Inflammatory macrophage treated with lipopolysaccharide for 1 hour (primary cell): Measurements from ENCODE around the gene CALML3.

Experiments used
- DNase-seq, 2 donors: peaks; one replicate each; pipeline ENCODE4 v3.0.0-alpha.2; 2020 to 2022

CALML3 gene

DNA sequence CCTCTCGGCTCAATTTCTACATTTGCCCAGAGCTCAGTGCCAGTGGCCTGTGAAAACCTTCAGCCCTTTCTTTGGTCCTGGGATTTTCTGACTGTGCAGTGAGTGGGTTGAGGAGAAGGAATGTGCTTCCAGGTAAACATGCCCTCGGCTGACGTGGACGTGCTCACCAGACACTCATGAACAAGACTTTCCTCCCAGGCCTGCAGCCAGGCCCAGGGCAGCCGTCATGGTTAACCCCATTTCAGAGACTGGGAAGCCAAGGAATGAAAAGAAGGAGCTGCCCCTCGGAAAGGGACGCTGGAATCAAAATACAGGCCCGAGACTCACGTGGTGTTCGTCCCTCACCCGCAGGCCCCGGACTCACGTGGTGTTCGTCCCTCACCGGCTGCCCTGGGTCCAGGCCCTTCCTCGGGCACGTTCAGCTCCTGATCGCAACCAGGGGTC, 16.6 kb upstream of the CALML3 start:
- DNase-seq, result no peak

DNA sequence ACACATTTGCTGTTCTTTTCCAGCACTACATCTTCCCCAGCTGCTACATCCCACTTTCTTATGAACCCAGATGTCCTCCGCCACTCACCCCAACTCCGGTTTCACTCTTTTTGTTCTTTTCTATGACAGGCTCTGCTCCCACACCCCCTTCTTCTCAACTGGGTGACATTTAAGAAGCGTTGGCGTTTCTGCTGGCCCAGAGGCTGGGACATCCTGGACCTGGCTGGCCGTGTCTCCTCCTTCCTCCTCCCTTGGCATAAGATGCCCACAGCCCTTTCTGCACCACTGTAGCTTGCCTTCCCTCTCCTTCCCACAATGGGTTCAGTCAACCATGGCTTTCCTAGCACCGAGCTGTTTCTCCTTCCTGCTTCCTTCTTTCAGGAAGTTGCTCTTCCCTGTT, 16.0 kb upstream of the CALML3 start:
- no peak for DNase-seq

DNA sequence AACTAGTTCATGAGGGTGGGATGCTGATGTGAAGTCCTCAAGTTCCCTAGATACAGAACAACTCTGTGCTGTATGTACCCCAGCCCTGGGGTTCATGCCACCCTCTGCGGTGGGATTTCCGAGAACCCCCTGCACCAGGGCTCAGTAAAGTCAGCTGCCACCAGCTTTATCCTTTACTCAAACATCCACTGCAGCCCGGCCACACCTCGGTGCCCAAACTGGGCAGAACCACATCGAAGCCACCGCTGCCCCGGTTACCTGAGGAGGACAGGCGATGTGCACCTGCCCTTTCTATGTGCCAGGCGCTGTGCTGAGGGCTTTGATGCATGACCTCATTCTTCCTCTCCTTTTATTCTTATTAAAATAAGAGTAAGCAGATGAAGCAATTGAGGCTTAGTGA, 15.5 kb upstream of the CALML3 start:
- DNase-seq, result no peak

- no peak for DNase-seq
Measured at GRCh38 chr10:5509691-5510090, 15.1 kb upstream of the CALML3 start.

- DNase-seq, result no peak
Measured at GRCh38 chr10:5510281-5511072, 14.3 kb upstream of the CALML3 start.

DNA sequence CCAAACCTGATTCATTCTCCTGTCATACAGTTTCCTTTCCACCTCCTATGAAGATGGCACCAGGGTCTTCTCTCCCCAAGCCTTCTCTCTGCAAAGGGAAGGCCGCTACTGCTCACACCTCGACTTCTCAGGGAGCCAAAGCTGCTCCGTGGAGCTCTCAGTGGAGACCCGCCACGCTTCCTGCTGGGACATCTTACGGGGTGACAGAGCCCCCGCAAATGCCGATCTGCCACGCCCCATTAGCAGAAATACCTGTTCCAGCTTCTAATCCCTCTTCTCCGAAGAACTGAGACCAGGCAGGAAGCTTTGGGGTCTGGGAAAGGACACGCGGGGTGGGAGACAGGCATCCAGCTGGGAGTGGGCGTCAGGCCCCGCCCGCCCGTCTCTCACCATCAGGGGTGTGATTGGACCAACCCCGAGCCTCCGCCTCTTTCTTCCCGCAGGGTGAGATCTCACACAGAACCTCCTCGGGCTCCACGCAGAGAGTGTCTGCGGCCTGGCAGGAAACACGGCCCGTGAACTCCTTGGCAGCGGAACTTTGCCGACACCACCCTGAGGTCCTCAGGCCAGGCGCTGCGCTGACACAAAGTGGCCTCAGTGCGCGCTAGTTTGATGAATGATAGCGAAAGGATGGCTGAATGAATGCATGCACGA, 13.4 kb upstream of the CALML3 start:
- DNase-seq, result no peak

DNA sequence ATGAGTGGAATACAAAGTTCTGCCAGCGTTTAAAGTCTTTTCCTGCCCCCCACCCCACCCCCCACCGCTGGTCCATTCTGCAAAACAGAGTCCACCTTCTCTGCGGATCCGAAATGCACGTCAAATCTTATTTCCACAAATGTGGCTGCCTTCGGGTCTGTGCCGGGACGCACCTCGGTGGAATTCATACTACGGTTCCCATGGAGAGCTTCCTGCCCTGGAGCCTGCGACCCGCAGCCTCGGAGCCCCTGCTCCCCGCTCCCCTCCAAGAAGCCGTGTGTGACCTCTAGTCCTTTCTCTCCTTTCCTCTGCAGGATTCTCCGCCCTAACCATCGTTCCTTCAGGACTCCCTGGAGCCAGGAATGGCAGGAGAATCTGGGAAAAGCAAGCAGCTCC, 12.9 kb upstream of the CALML3 start:
- no peak for DNase-seq

DNA sequence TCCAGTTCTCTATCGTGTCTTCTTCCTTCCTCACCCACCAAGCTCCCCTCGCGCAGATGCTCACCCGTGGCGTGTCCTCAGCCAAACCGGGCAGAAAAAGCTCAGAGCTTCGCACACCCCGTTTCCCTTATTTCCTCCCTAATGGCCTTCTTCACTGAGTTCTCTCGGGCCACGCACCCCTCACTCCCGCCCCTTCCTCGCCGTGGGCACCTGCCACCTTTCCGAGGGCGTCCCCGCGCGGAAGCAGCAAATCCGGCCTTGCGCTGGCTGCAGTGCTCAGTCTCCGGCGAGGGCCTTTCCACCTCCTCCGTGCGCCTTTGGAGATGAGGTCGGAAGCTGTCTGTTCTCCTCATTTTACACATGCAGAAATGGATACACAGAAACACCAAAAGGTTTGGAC, 12.4 kb upstream of the CALML3 start:
- DNase-seq, result no peak

DNA sequence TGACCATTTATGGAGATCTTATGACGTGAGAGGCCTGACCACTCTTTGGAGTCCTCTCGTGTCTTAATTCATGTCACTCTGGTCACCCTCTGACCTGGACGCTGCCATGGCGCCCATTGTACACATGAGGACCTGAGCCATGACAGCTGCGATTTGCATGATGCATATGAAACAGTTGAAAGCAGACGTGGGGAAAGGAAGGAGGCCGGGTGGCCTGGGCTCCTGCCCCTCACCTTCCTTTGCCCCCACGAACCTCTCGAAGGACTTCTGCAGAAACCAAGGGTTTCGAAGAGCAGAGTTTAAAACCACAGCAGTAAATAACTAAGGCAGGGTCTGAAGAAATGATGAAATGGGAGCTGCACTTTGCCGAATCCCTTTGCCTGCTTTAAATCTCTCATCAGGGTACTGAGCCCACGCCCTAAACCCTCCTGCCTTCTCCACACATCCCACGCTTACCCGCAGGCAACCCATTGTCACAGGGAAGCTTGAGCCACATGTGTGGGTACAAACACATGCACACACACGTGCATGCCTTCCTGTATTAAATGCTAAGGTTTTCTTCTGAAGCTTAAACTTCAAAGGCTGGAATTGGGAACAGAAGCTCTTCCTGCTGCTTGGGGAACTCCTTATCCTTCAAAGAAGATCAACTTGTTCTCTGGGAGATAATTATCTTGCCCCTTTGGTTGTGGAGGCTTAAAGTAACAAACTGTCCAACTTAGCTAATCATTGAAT, 11.7 kb upstream of the CALML3 start:
- DNase-seq, result no peak

DNA sequence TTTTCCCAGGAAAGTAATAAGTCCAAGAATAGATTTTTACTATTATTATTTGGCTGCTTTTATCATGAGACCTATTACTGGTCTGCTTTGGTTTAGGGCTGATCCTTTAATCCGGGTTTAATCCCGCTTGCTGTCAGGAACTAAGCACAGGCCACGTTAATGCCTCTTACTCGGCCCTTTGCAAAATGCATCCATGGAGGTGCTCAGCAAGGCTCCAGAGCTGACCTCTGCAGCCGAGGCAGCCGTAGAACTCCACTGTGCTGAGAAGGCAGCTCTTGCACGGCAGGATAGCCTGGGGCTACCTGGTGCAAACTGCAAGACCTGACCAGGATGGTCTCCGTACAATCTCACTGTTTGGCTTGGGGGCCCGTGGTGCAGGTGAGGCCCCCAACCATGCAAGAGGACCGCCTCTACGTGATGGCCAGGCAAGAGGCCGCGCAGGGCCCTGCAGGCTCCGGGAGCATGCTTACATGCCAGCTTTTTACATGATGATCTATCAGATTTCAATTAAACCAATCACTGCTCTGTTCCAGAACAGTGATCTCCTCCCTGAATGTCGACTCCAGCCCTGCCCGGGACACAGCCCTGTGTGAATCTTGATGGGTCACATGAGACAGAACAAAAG, 10.4 kb upstream of the CALML3 start:
- no peak for DNase-seq

DNA sequence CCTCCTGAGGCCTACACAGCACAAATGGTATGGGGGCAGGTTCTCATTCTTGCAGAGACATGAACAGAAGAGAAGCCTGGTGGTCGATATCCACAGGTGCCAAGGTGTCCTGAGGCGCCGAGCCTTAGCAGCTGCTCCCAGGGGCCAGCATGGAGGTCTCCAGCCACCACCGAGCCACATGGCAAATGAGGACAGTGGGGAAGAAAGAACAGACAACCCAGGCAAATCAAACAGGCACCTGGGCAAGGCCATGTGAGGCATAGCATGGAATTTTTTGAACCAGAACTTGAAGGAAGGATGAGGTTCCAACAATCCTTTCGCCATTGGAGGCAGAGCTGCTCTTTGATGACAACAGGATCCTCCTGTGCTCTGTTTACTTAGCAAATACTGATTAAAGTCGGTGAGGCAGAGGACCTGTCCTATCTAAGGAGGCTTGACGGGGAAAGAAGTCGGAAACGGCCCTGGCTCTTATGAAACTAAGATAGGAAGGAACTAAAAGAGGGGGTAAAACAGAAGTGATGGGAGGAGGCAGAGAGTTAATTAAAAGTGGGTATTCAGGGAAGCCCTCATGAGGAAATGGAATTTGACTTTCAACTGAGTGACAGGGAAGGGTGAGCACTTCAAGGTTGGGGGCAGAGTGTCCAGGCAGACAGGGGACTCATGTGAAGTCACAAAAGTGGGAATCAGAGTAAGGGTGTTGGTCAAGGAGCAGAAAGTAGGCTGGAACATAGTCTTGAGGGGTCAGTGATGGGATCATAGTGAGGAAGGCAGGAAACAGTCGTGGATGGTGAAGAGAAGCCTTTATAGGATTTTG, 8.6 kb upstream of the CALML3 start:
- DNase-seq, result no peak

- no peak for DNase-seq
Measured at GRCh38 chr10:5517546-5517945, 7.2 kb upstream of the CALML3 start.

DNA sequence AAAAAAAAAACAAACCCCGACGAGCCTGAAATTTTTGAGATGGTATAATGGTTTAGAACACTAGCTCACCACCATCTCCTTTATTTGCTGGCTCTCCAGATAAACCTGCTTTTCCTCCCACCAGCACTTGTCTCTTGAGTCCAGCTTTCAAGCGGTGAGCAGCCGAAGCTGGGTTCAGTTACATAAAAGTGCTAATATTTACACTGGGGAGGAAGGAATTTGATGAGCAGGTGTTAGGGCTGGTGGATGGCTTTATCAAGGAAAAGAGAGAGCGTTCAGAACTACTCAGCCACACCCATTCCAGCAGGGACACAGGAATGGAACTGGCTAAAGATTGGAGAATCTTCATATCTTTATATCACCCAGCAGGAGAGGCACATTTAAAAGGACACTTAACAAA, 6.6 kb upstream of the CALML3 start:
- DNase-seq, result no peak

- no peak for DNase-seq
Measured at GRCh38 chr10:5519054-5519453, 5.7 kb upstream of the CALML3 start.

- no peak for DNase-seq
Measured at GRCh38 chr10:5522913-5523560, 1.7 kb upstream of the CALML3 start.

GRCh38 chr10:5523796-5524574, 776 bp upstream of the CALML3 start:
- no peak for DNase-seq

DNA sequence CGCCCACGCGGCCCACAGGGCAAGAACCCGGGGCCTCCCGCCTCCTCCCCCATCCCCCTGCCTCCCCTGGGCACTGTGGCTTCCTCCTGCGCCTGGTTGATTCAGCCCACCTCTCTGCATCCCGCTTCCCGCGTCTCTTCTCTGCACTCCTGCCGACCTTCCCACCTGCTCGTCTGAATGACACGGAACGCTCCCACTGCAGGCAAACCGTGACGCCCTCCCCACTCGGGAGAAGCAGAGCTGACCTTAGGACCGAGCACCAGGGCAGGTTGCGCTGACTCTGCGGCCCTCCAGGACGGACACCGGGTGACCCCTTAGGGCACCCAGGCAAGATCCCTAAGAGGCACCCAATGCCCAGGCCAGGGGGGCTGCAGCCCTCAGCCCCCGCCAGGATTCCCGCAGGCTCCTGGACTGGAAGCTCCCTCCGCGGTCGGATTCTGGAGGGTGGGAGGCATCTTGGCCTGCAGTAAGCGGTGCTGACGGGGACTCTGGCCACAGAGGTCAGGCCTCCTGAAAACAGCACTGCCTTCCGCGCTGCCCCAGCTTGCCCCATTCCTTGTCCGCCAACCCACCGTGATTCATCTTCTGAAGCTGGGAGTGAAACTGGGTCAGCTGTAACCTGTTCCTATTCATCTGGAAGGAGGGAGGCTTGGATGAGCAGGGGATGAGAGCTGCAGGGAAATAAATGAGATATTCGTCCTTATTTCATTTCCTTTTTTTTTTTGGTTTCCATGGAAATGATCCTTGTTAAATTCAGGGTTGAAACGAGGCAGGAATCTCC, 990 bp downstream of the CALML3 start:
- no peak for DNase-seq

- no peak for DNase-seq
Measured at GRCh38 chr10:5526691-5527331, 2.0 kb downstream of the CALML3 start.

- DNase-seq, result no peak
Measured at GRCh38 chr10:5527332-5528200, 2.8 kb downstream of the CALML3 start.
